Endothelial cell of umbilical vein (primary cell): ENCODE results near the gene DDX51. TPM values are rescaled to one million over a fixed set of nuclear protein-coding genes. Genes with fewer than 3 reads are reported as not detected.

Source experiments
- BruUV-seq: library from RNA; stranded (reverse); fragments of 400-500 nt; replicated peaks from 2 replicates; lab custom pipeline; 2021; lab: Mats Ljungman, UMichigan
- CTCF ChIA-PET: fragments of 300-600, 350-600 bp; sonication (Branson Sonifier 250); formaldehyde crosslinking; loops from one replicate; lab custom pipeline; 2021; ENCODE audit warnings: antibody characterized with exemption, inconsistent platforms; lab: Charles Lee
- POLR2A ChIA-PET: fragments of 300-600, 350-600 bp; sonication (Branson Sonifier 250); formaldehyde crosslinking; loops from one replicate; lab custom pipeline; 2021; ENCODE audit warnings: antibody characterized with exemption, inconsistent platforms; lab: Charles Lee
- DNase-seq: peaks from one replicate; pipeline ENCODE4 v3.0.0-alpha.2; 2011; ENCODE audit warnings: low read depth, low spot score
- FAIRE-seq: peaks from 2 replicates; lab custom pipeline; 2011; peaks lifted over from hg19 to GRCh38; lab: Jason Lieb, UNC
- H2AFZ ChIP-seq: 2 replicates; pipeline ENCODE4 v1.6.0; 2012; ENCODE audit warnings: low read depth, low read length, control low read depth, inconsistent platforms
- H3K27ac ChIP-seq: 2 replicates; pipeline ENCODE4 v1.5.1; 2011; ENCODE audit warnings: low read depth, mild to moderate bottlenecking, control low read depth, low read length, moderate library complexity; ENCODE audit not compliant: insufficient read depth
- H3K27me3 ChIP-seq, 2 experiments: 2 replicates each; pipeline versions ENCODE4 v1.6.0 to v1.6.1; 2011; ENCODE audit warnings: low read length in 2 of 2, mixed read lengths in 1 of 2; ENCODE audit not compliant: control insufficient read depth in 2 of 2, insufficient read depth in 2 of 2
- H3K36me3 ChIP-seq, 2 experiments: 2 replicates in 1 of 2; 3 replicates in 1 of 2; pipeline ENCODE4 v1.5.1; 2011; ENCODE audit warnings: low read length in 2 of 2, mild to moderate bottlenecking in 1 of 2, moderate library complexity in 1 of 2; ENCODE audit not compliant: control insufficient read depth in 2 of 2, insufficient read depth in 2 of 2; ENCODE audit errors: extremely low read depth in 1 of 2
- H3K4me1 ChIP-seq: 3 replicates; pipeline ENCODE4 v1.5.1; 2011; ENCODE audit warnings: mild to moderate bottlenecking, low read length; ENCODE audit not compliant: control insufficient read depth, insufficient read depth; ENCODE audit errors: extremely low read depth
- H3K4me2 ChIP-seq: 2 replicates; pipeline ENCODE4 v1.6.1; 2011; ENCODE audit warnings: low read length, control low read depth, mixed read lengths; ENCODE audit not compliant: insufficient read depth
- H3K4me3 ChIP-seq, 3 experiments: fragments of 200-600 bp in 1 of 3; sonication (generic), shearing (Covaris generic) in 1 of 3; replicated peaks in 1 of 3; 2 replicates each; pipeline ENCODE4 v1.5.1; 2011 to 2016; ENCODE audit warnings: control low read depth in 3 of 3, low read length in 3 of 3, mild to moderate bottlenecking in 2 of 3, inconsistent platforms in 1 of 3, low read depth in 1 of 3, moderate library complexity in 1 of 3; ENCODE audit not compliant: insufficient read depth in 1 of 3
- H3K79me2 ChIP-seq: 2 replicates; pipeline ENCODE4 v1.6.0; 2012; ENCODE audit warnings: low read length, inconsistent platforms; ENCODE audit not compliant: control insufficient read depth, insufficient read depth
- H3K9ac ChIP-seq: replicated peaks from 2 replicates; pipeline ENCODE3; 2011; ENCODE audit warnings: low read length, control low read depth; ENCODE audit not compliant: insufficient read depth; ENCODE audit errors: extremely low read depth
- H3K9me1 ChIP-seq: replicated peaks from 3 replicates; pipeline ENCODE4 v1.6.0; 2011; ENCODE audit warnings: mild to moderate bottlenecking, low read length; ENCODE audit not compliant: control insufficient read depth, insufficient read depth; ENCODE audit errors: extremely low read depth
- H3K9me3 ChIP-seq: replicated peaks from 2 replicates; pipeline ENCODE4 v1.5.1; 2012; ENCODE audit warnings: low read length, inconsistent platforms; ENCODE audit not compliant: control insufficient read depth, insufficient read depth
- H4K20me1 ChIP-seq: replicated peaks from 2 replicates; pipeline ENCODE3; 2011; ENCODE audit warnings: mild to moderate bottlenecking, low read length; ENCODE audit not compliant: control insufficient read depth, insufficient read depth; ENCODE audit errors: extremely low read depth
- EZH2 ChIP-seq: IDR thresholded peaks from 2 replicates; pipeline ENCODE4 v1.6.1; 2012; ENCODE audit warnings: borderline replicate concordance, low read depth, mild to moderate bottlenecking, moderate library complexity, low read length, inconsistent platforms; ENCODE audit not compliant: severe bottlenecking
- FOS ChIP-seq: IDR thresholded peaks from 2 replicates; pipeline ENCODE4 v1.6.1; 2011; ENCODE audit warnings: mild to moderate bottlenecking, low read length, moderate library complexity, borderline replicate concordance; ENCODE audit not compliant: insufficient read depth
- GATA2 ChIP-seq: IDR thresholded peaks from 2 replicates; pipeline ENCODE4 v1.7.0; 2011; ENCODE audit warnings: low read depth, mild to moderate bottlenecking, moderate library complexity, mixed read lengths, low read length; ENCODE audit not compliant: insufficient read length, insufficient read depth
- JUN ChIP-seq: IDR thresholded peaks from 2 replicates; pipeline ENCODE4 v1.6.1; 2011; ENCODE audit warnings: borderline replicate concordance, low read depth; ENCODE audit not compliant: insufficient read length, insufficient read depth
- MYC ChIP-seq: IDR thresholded peaks from one replicate; pipeline ENCODE4 v1.6.1; 2011; ENCODE audit warnings: mild to moderate bottlenecking, low read depth, low read length
- POLR2A ChIP-seq: IDR thresholded peaks from 2 replicates; pipeline ENCODE4 v1.6.1; 2012; ENCODE audit warnings: low read depth, mild to moderate bottlenecking, control low read depth, low read length
- POLR2AphosphoS5 ChIP-seq: IDR thresholded peaks from 2 replicates; pipeline ENCODE4 v1.6.1; 2012; ENCODE audit warnings: low read depth, mild to moderate bottlenecking, control low read depth, low read length, moderate library complexity; ENCODE audit not compliant: insufficient read depth
- dilution Hi-C: fragments of 300-500 bp; cut with MboI; formaldehyde crosslinking; loops from one replicate; pipeline ENCODE4 v1.15.0; 2019; ENCODE audit warnings: low sequenced_read_pairs; ENCODE audit not compliant: extremely low pct_ligation_motif_present
- intact Hi-C: fragments of 100-400 bp; cut with micrococcal nuclease; formaldehyde crosslinking; loops from one replicate; pipeline ENCODE4 v1.10.0; 2022
- polyA plus RNA-seq, 4 experiments: library from polyadenylated mRNA; depleted of rRNA in 3 of 4; stranded (reverse) in 3 of 4; unstranded in 1 of 4; fragments of >200 nt; gene quantifications; 2 replicates each; pipeline versions ENCODE4 v1.2.1 to v1.2.3, GENCODE V29; 2011 to 2012; ENCODE audit warnings: missing spikeins in 1 of 4
- total RNA-seq: library from RNA; stranded (reverse); gene quantifications from 2 replicates; pipeline ENCODE4 v1.2.3, GENCODE V29; 2021
- TF ChIP-seq, protein P1 (sequence below): IDR thresholded peaks from 2 replicates; pipeline ENCODE4 v1.6.1; 2011; ENCODE audit not compliant: insufficient read depth, insufficient read length
- TF ChIP-seq, protein P2 (sequence below), 2 donors: IDR thresholded peaks; 1 replicate in 1 of 2; 2 replicates in 1 of 2; pipeline ENCODE4 v1.5.1; 2011; ENCODE audit warnings: low read length in 2 of 2, mild to moderate bottlenecking in 2 of 2, moderate library complexity in 2 of 2, control low read depth in 1 of 2, inconsistent platforms in 1 of 2, low read depth in 1 of 2; ENCODE audit not compliant: insufficient read depth in 1 of 2; ENCODE audit errors: extremely low read depth in 1 of 2

The DDX51 gene
- total and polyA plus RNA-seq, 2 donors (not counting 3 experiments of a cell fraction or from before 2014, with no cell fraction given), result 11.4 to 23.5 TPM

DNA sequence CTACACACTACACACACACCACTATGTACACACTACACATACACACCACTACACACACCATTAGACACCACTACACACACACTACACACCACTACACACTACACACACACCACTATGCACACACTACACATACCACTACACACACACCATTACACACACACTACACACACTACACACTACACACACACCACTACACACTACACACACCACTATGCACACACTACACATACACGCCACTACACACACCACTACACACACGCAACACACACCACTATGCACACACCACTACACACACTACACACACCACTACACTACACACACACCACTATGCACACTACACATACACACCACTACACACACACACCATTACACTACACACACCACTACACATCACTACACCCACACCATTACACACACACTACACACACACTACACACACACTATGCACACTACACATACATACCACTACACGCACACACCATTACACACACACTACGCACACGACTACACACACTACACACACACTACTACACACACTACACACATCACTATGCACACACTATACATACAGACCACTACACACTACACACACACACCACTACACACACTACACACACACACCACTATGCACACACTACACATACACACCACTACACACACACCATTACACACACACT lies 13.8 kb upstream of the DDX51 start:
- Histone ChIP-seq H3K9ac (no peak overlapping the region), H4K20me1 (no peaks in the 10 kb centered on the region), H3K27me3 (no peaks in the 10 kb centered on the region), H3K79me2 (no peaks in the 10 kb centered on the region), H3K9me3 (no peaks in the 10 kb centered on the region), H3K4me1 (no peaks in the 10 kb centered on the region), H3K36me3 (peaks cover 0 to 2% of the 10 kb centered on the region in 2 experiments), H2AFZ (no peak overlapping the region), H3K4me2 (no peak overlapping the region), H3K27ac (no peak overlapping the region), H3K9me1 (no peaks in the 10 kb centered on the region), H3K4me3 (no peak overlapping the region)
- ChIA-PET CTCF (interaction anchor here (1.3 kb wide), 1 partner anchor 61 kb away, joined by 3 read pairs; no protein-coding TSS in a partner anchor), POLR2A (no interaction called here)
- no TSS peak for BruUV-seq
- TF ChIP-seq, protein P1, sequence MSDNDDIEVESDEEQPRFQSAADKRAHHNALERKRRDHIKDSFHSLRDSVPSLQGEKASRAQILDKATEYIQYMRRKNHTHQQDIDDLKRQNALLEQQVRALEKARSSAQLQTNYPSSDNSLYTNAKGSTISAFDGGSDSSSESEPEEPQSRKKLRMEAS, result no peak
- TF ChIP-seq, protein P2, sequence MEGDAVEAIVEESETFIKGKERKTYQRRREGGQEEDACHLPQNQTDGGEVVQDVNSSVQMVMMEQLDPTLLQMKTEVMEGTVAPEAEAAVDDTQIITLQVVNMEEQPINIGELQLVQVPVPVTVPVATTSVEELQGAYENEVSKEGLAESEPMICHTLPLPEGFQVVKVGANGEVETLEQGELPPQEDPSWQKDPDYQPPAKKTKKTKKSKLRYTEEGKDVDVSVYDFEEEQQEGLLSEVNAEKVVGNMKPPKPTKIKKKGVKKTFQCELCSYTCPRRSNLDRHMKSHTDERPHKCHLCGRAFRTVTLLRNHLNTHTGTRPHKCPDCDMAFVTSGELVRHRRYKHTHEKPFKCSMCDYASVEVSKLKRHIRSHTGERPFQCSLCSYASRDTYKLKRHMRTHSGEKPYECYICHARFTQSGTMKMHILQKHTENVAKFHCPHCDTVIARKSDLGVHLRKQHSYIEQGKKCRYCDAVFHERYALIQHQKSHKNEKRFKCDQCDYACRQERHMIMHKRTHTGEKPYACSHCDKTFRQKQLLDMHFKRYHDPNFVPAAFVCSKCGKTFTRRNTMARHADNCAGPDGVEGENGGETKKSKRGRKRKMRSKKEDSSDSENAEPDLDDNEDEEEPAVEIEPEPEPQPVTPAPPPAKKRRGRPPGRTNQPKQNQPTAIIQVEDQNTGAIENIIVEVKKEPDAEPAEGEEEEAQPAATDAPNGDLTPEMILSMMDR (IDR thresholded peaks at IDR 0.05; ENCODE audit: extremely low read depth in 1 of 2, insufficient read depth in 1 of 2, low read depth in 1 of 2, low read length in 2 of 2), result no peak
- TF ChIP-seq JUN, result no peak
- no peak for TF ChIP-seq POLR2A
- no peak for TF ChIP-seq EZH2
- TF ChIP-seq GATA2, result no peak
- no peak for TF ChIP-seq FOS
- no peak for TF ChIP-seq MYC
- no peak for TF ChIP-seq POLR2AphosphoS5
- FAIRE-seq (peak; percentile 62), DNase-seq (no peak)
- dilution Hi-C loops, result no loop called here
- intact Hi-C loops, result no loop called here
